ENCODE measurements around the gene P2RX7. TPM values are rescaled to one million over a fixed set of nuclear protein-coding genes. Genes with fewer than 3 reads are reported as not detected.

P2RX7 gene
- total and polyA plus RNA-seq, 7 donors, result 0.60 to 8.0 (median 3.9) TPM

DNA sequence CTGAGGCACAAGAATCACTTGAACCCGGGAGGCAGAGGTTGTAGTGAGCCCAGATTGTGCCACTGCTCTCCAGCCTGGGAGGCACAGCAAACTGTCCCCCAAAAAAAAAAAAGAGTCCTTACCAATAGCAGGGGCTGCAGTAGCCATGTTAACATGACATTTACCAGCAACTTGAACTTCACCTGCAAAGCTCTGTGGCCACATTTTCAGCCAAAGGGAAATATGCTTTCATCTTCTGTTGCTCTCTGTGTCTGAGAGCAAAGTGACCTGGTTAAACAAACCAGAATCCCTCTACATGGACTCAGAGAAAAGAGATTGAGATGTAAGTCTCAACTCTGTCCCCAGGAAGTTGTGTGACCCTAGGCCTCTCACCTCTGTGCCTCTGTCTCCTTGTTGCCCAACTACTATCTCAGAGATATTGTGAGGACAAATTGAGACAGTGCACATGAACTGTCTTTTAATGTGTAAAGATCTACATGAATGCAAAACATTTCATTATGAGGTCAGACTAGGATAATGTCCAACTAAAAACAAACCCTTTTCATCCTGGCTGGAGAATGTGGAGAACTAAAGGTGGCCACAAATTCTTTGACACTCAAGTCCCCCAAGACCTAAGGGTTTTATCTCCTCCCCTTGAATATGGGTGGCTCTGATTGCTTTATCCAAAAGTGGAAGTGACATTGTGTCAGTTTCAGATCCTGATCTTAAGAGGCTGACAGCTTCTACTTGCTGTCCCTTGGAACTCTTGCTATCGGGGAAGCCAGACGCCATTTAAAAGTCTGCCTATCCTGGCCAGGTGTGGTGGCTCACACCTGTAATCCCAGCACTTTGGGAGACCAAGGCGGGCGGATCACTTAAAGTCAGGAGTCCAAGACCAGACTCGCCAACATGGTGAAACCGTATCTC is 52.6 kb downstream of the P2RX7 start:
- H3K9me3 ChIP-seq, result no peaks in the 10 kb centered on the region
- DNase-seq, result no peak
- H3K4me1 ChIP-seq, result no peaks in the 10 kb centered on the region
- H3K4me3 ChIP-seq, result no peak overlapping the region
- TF ChIP-seq POLR2AphosphoS5 (IDR thresholded peaks at IDR 0.05) (no peak), POLR2A (IDR thresholded peaks at IDR 0.05) (no peak), EP300 (IDR thresholded peaks at IDR 0.05) (no peak), CTCF (IDR thresholded peaks at IDR 0.05) (no peak)
- intact Hi-C loops (cut with DNase I), result no loop called here
- no peak overlapping the region for H3K27ac ChIP-seq
- WGBS, 2 donors, result 92 to 98% methylated on average over 7 of the region's 7 CpGs
- H3K27me3 ChIP-seq, result no peaks in the 10 kb centered on the region
- H3K36me3 ChIP-seq, result peaks cover 0 to 21% (median 7%) of the 10 kb centered on the region in 4 donors

GRCh38 chr12:121186826-121187225 is 54.1 kb downstream of the P2RX7 start:
- Histone ChIP-seq H3K27ac (no peak overlapping the region), H3K4me3 (no peak overlapping the region), H3K9me3 (no peaks in the 10 kb centered on the region), H3K4me1 (no peaks in the 10 kb centered on the region), H3K27me3 (no peaks in the 10 kb centered on the region), H3K36me3 (peaks cover 0 to 17% (median 7%) of the 10 kb centered on the region in 4 donors)
- 90 to 92% methylated on average over 2 of the region's 2 CpGs for WGBS, 2 donors
- intact Hi-C loops (cut with DNase I), result no loop called here
- no peak for TF ChIP-seq POLR2AphosphoS5 (IDR thresholded peaks at IDR 0.05)
- no peak for TF ChIP-seq POLR2A (IDR thresholded peaks at IDR 0.05)
- TF ChIP-seq EP300 (IDR thresholded peaks at IDR 0.05), result no peak
- no peak for TF ChIP-seq CTCF (IDR thresholded peaks at IDR 0.05)
- DNase-seq, result no peak

- Histone ChIP-seq H3K27ac (no peak overlapping the region), H3K4me3 (no peak overlapping the region), H3K27me3 (no peaks in the 10 kb centered on the region), H3K9me3 (no peaks in the 10 kb centered on the region), H3K36me3 (peaks cover 0 to 11% (median 7%) of the 10 kb centered on the region in 4 donors), H3K4me1 (no peaks in the 10 kb centered on the region)
- intact Hi-C loops (cut with DNase I), result no loop called here
- TF ChIP-seq POLR2AphosphoS5 (IDR thresholded peaks at IDR 0.05) (no peak), POLR2A (IDR thresholded peaks at IDR 0.05) (no peak), CTCF (IDR thresholded peaks at IDR 0.05) (no peak), EP300 (IDR thresholded peaks at IDR 0.05) (no peak)
- no peak for DNase-seq
- 89% methylated on average over 7 of the region's 7 CpGs for WGBS, 2 donors
These were observed 54.8 kb downstream of the P2RX7 start for GRCh38 chr12:121187501-121187900.

GRCh38 chr12:121188227-121188626 is 55.6 kb downstream of the P2RX7 start:
- no peak overlapping the region for H3K4me3 ChIP-seq
- no peak for DNase-seq
- no peak overlapping the region for H3K27ac ChIP-seq
- TF ChIP-seq EP300 (IDR thresholded peaks at IDR 0.05) (no peak), CTCF (IDR thresholded peaks at IDR 0.05) (no peak), POLR2A (IDR thresholded peaks at IDR 0.05) (no peak), POLR2AphosphoS5 (IDR thresholded peaks at IDR 0.05) (no peak)
- no peaks in the 10 kb centered on the region for H3K27me3 ChIP-seq
- H3K4me1 ChIP-seq, result no peaks in the 10 kb centered on the region
- peaks cover 0 to 10% (median 5%) of the 10 kb centered on the region in 4 donors for H3K36me3 ChIP-seq
- 97 to 98% methylated on average over 2 of the region's 2 CpGs for WGBS, 2 donors
- intact Hi-C loops (cut with DNase I), result no loop called here
- no peaks in the 10 kb centered on the region for H3K9me3 ChIP-seq
